Stimulated activated CD4-positive, alpha-beta T cell treated with anti-CD3 and anti-CD28 coated beads, TNF-alpha, amount 100 ng/mL, for 4 hours (primary cell): ENCODE results near the gene ADIPOQ.
"Not testable (repeated sequence)": the region's sequence is repeated elsewhere in the genome, so short reads cannot be mapped to it uniquely, and the experiment has no call there.

Source experiments
- DNase-seq, 3 experiments: peaks; one replicate each; pipeline ENCODE4 v3.0.0-alpha.2; 2020; ENCODE audit warnings: low read depth in 3 of 3

ADIPOQ gene

DNA sequence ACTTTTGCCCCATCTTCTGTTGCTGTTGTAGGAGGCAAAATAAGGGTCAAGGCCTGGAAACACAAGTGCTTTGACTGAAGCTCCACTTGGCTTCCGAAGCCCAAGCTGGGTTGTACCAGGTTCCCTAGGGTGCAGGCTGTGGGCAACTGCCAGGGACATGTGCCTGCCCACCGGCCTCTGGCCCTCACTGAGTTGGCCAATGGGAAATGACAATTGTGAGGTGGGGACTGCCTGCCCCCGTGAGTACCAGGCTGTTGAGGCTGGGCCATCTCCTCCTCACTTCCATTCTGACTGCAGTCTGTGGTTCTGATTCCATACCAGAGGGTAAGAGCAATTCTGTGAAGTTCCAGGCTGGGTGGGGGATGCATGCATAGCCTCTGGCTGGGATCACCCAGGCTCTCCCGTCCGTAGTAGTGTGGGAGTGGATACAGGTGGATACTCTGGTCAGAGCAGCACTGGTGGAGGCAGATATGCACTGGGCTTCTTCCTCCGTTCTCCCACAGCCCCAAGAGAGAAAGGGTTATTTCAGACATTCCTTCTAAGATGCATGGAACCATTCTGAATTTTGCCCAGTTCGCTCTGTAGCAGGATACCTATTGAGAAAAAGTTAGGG lies at the start of gene ADIPOQ:
Gene ADIPOQ (plus strand): TSS at position 285 of the 613 bp plus-strand sequence. CDS start 10,349 bp downstream, outside the sequence.
- DNase-seq = no peak

DNA sequence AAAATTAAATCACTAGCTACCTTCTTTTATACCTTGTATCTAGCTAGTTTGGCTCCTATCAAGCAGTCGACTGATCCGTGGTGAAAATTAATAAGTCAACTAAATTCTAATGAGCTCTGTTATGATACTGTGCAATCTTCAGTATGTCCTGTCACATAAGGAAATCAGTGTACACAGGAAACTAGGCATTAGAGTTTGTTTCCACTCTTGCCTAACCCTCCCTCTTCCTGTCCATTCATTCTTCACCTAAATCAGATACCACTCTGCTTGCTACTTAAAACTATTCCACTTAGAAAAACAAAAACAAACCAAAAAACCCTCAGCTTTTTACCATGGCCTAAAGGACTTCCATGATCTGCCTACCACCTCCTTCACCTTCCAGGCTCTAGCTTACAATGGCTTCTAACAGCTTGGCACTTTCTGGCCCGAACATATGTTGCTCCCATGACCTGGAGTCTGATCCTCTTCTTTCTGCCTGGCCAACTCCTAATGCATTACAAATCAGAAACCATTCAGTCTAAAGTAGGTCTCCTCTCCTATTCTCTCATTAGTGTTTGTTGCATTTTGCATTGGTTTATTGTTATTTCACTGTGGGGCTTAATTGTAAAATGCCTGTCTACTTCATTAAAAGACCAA lies 44.2 kb upstream of the ADIPOQ start:
- no peak for DNase-seq

DNA sequence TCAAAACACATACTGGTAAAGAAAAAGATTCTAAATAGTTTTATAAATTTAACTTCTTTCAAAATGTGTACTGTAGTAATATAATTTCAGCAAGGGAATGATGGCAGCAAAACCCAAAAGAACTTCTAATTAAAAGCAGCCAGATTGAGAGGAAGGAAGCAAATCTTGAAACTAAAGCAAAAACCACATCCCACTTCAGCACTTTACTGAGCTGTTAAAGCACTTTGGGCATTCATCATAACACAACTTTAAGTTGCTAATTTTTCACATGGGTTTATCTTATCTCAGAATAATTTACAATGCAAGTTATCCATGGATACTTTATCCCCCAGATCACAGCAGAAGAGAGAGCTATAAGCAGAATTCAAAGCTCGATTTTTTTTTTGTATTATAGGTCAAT lies 42.2 kb upstream of the ADIPOQ start:
- no peak for DNase-seq

DNA sequence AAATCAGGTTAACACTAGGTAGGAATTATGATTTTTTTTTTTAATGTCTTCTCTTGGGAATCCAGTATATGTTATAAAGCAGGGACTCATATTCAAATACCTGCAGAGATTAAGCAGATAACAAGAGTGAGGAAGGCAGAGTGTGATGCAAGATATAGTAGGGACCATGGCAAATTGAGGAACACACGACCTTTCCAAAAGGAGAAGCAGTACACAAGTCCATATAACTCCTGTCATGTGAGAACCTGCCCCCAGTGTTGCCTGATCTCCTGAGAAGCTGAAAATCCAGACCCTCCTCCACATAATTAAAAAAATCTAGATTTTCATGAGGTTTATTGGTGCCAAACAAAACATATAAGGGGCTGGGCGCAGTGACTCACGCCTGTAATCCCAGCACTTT lies 39.8 kb upstream of the ADIPOQ start:
- no peak for DNase-seq

DNA sequence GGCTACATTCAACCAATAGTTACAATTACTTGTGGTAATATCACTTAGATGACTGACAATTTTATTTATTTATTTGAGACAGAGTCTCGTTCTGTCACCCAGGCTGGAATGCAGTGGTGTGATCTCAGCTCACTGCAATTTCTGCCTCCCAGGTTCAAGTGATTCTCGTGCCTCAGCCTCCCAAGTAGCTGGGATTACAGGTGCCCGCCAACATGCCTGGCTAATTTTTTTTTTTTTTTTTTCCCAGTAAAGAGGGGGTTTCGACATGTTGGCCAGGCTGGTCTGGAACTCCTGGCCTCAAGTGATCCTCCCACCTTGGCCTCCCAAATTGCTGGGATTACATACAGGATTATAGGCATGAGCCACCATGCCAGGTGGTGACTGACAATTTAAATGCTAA lies 39.1 kb upstream of the ADIPOQ start:
- not testable (repeated sequence) for DNase-seq

DNA sequence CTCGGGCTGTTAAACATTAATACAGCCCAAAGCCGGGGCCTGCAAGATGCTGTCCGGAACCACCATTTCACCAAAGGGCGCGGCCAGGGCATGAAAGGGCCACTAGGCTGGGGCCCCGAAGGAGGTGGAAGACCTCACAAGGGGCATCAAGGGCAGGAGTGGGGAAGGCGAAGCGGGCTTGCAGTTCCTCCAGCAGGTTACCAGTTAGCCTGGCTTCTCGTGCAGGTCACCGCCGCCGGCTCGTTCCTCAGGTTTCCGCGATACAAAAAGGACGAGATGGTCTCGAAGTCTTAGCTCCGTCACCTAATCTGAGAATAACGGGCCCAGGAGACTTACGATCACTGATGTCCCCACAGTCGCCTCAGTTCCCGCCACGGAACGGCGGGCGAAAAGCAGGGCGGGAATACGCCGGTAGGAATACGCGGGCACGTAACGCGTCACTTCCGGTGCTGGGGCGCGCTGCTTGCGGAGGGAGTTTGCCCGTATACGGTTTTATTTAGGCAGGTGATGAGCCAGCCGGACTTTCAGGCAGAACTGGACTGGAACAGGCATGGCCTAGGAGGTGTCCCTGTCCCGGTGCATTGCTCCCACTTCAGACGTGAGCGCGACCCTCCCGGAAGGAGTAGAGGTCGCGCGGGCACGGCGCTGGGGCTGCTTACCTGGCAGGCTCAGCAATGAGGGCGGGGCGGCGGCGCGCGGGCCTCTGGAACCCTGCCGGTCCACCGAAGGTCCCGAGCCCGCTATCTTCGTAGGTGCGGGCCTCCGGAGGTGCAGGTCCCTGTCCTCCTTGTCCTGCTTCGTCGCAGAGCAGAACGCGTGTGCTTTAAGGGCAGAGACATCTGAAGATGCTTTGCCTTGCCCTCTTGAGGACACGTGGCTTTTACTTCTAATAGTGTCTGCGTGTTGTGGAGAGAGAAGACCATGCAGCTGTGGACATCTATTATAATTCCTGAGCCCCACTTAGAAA lies 36.1 kb upstream of the ADIPOQ start, which contains the start of gene RFC4:
Gene RFC4 (minus strand): TSS at position 394 of the 967 bp plus-strand sequence. CDS start 1,769 bp downstream, outside the sequence.
- DNase-seq = peak; percentile 68 to 77 (median 73)

DNA sequence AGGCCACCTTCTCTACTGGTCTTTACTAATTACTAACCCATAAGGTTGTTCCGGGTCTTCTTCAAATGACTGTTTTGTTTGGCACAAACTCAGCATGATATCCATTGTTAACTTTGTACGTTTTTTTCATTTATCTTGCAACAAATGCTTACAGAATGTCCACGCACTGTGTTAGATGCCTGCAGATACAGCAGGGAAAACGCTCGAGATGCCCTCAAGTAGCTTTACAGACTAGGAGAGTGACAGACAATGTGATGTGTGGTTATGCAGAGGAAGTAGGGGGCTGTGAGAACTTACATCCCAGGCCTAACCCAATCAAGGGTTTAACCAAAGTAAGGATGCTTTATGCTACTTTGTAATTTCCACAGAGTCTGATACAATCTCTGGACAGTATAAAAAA lies 35.3 kb upstream of the ADIPOQ start:
- DNase-seq = no peak

DNA sequence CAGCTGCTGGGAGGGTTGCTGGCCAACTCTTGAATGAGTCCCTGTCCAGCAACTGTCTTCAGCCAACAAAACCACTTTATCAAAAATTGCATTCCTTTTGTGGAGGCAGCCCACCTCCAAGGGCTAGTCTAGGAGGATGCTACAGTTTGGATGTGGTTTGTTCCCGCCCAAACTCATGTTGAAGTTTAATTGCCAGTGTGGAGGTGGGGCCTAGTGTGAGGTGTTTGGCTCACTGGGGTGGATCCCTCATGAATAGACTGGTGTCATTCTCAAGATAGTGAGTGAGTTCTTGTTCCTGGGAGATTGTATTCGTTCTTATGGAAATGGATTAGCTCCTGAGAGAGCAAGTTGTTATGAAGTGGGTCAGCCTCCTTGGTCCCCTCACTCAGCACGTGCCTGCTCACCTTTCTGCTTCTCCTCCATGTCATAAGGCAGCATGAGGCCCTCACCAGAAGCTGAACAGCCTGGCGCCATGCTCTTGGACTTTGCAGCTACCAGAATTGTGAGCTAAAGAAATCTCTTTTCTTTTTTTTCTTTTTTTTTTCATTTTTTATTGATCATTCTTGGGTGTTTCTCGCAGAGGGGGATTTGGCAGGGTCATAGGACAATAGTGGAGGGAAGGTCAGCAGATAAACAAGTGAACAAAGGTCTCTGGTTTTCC lies 32.0 kb upstream of the ADIPOQ start:
- no peak for DNase-seq

DNA sequence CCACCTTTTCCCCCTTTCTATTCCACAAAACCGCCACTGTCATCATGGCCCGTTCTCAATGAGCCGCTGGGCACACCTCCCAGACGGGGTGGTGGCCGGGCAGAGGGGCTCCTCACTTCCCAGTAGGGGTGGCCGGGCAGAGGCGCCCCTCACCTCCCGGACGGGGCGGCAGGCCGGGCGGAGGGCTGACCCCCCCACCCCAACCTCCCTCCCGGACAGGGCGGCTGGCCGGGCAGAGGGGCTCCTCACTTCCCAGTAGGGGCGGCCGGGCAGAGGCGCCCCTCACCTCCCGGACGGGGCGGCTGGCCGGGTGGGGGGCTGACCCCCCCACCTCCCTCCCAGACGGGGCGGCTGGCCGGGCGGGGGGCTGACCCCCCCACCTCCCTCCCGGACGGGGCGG lies 31.2 kb upstream of the ADIPOQ start:
- not testable (repeated sequence) for DNase-seq

DNA sequence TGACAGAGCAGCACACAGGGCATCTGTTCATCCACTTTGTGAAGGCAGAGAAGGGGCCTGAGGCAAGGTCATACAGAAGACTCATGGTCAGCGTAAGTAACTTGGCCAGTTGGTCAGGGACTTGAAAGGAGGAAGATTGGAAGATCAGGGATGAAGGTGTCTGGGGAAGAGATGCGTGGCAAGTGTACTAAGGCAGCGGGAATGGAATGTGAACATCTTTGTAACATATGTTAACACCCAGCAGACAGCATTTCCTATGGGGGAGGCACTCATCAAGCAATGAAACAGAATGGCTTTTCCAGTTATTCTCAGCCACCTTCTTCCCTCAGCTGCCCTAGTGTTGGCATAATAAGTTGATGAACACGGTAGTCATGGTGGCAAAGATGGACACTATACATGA lies 28.4 kb upstream of the ADIPOQ start:
- no peak for DNase-seq

DNA sequence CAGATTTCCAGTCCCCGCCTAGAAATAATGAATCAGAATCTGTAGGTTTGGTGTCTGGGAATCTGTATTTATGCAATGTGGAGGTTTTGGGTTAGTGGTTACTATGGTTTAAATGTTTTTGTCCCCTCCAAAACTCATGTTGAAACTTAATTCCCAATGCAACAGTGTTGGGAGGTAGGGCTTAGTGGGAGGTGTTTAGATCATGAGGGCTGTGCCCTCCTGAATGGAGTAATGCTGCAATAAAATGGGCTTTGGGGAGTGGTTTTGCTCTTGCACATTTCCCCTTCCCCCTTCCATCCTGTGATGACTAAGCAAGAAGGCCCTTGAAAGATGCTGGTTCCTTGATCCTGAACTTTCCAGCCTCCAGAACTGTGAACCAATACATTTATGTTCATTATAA lies 27.1 kb upstream of the ADIPOQ start:
- no peak for DNase-seq

DNA sequence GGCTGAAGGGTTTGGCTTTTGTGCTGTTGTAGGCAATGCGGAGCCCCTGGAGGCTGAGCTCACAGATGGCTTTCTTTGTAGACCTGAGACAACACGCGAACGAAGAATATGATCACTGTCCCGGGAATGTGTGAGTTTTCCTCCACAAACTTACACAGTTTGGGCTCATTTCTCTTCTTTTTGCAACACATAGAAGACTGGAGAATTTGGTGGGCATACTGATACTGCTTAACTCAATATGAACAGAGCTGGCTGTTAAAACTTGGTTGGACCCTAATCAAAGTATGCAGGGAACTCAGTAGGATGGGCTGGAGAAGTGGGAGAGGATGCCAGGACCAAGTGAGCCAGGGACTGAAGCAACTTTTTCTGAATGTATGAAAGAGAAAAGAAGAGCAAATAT lies 24.0 kb upstream of the ADIPOQ start:
- no peak for DNase-seq

DNA sequence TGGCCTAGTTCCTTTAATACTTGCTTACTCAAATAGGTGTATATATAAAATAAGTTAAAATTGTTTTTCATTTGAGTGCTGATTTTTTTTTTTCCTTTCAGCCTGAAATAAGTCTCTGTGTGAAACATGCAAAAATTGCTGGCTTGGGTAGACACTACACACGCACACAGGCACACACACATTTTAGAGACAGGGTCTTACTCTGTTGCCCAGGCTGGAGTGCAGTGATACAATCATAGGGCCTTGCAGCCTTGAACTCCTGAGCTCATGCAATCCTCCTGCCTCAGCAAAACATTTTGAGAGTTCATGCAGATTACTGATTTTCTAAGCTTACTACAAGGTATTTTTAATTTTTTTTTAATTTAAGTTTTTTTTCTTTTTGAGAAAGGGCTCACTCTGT lies 23.6 kb upstream of the ADIPOQ start:
- DNase-seq = no peak

DNA sequence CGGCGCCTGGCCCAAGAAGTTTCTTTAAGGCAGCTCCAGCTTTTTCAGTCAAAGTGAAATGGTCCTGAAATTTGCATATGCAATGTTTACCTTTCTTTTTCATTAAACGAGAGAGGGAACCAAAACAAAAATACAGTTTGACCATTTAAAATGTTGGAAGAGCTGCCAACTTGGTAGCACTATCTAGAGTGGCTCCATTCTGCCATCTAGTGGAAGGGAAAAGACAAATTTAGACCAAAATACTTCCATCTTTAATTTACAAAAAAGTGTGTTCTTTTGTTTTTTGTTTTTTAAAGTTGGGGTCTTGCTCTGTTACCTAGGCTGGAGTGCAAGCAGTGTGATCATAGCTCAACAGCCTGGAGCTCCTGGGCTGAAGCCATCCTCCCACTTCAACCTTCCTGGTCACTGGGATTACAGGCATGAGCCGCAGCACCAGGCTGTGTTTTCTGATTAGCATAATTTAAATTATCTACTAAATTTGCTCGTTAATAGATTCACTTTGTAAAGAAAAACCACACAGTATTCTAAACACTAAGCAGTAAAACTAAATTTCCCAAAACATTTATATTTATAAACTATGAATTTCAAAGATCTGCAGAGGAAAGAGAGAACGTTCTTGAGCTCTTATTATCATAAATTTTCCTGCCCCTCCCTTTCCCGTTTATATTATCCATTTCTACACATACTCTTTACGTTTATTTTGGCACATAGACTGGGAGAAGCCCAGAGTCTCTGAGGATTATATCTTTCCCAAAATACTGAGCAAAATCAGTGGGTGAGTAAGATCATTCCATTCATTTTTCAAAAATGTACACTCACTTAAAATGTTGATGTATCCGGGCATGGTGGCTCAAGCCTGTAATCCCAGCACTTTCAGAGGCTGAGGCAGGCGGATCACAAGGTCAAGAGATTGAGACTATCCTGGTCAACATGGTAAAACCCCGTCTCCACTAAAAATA lies 20.8 kb upstream of the ADIPOQ start:
- DNase-seq = no peak

DNA sequence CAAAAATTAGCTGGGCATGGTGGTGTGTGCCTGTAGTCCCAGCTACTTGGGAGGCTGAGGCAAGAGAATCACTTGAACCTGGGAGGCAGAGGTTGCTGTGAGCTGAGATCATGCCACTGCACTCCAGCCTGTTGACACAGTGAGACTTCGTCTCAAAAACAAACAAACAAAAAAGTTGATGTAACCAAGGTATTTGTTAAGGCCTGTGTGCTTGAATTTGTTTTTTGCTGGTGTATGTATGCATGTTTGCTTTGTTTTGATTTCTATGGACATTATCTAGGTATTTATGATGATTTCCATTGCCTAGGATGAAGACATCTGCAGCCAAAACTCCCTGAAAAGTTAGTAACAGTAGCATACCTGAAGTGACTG lies 20.1 kb upstream of the ADIPOQ start:
- not testable (repeated sequence) for DNase-seq

DNA sequence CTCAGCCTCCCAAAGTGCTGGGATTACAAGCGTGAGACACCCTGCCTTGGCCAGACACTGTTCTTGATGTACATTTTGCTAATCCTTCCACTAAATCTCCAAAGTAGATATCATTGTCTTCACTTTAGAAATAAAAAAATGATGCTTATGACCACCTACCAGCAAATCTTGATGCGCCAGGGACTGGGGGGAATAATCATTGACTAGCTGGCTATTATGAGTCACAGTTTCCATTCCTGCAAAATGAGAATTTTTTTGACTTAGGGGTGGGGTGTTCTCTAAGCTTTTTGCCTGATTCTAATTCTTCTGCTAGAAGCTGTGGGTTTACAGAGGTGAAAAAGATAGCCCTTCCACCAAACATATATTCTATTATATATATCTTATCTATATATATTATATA lies 19.1 kb upstream of the ADIPOQ start:
- no peak for DNase-seq

DNA sequence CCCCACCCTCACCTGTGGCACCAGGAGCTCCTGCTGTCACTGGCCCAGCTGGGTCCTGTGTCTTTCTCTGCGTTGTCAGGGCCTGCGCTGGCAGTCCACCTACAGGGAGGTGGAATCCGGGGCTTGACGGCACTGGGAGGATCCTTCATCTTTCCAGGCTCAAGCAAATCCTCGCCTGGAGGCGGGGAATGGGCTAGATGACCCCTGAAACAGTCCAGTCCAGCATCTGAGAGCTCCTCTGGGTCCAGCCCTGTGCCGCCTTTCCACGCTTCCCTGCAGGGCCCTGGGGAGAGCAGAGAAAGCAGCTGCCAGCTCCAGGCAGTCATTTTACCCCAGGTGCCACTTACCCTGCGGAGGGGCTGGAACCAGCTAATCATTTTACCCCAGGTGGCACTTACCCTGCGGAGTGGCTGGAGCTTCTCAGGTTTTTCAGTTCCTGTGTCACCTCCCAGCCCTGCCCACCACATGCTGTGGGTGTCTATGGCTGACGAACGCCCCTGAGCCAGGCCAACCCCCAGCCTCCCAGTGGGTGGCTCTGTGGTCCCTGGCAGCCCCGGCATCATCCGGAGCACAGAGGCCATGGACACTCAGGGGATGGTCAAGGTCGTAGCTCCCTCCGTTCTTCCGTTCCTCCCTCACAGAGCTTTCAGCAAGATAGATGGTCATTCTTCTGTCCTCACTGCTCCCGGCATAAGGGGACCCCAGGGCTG lies 17.9 kb upstream of the ADIPOQ start:
- DNase-seq = no peak

DNA sequence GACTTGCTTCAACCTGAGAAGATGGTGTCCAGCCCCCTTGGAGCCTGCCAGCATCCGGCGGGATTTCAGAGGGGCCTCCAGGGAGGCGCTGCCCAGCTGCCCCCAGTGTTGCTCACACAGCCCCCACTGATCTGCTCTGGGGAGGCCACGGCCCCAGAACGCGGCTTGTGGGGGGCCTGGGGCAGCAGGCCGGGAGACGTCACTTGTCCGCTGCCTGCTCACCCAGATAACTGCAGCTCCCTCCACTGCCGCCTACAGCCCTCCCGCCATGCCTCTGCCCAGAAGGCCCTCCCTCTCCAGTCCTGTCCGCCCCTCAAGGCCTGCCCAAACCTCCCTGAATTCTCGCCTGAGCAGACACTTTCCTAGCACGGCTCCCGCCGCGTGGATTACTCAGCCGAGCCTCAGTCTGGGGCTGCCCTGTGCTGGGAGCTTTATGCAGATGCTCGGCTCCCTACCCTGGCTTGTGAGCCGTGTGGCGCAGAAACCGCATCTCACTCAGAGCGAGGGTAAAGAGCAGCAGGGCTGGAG lies 17.2 kb upstream of the ADIPOQ start:
- peak in 1 of 3 experiments; percentile 12 for DNase-seq

DNA sequence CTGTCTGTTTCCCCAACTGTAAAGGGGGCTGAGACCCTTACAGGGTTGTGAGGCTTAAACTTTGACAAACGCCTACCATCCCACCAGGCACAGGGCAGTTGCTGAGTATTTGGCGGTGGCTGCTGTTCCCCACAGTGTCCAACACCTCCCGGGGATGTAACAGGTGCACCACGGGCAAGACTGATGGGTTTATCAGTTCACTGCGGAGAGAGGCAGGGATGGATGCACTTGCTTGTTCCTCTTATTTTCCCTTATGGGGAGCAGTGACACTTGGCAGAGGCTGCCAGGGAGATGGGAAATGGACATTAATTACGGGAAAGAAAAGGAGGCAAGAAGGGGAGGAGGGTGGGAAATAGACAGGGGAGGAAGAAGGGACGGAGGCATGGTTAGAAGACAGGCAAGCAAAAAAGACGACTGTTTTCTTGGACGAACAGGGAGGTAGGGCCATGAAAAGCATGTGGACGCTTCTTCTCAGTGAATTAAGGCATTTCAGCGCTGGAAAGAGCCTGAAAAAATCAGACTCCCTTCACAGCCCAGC lies 16.6 kb upstream of the ADIPOQ start:
- DNase-seq = no peak
